ENCODE data around the gene TNS3. TPM values are rescaled to one million over a fixed set of nuclear protein-coding genes. Genes with fewer than 3 reads are reported as not detected.

The TNS3 gene
- total RNA-seq, 1 experiment from 2014 or later = 9.5 TPM

GRCh38 chr7:47343061-47343455, 238.9 kb downstream of the TNS3 start:
- Histone ChIP-seq H4K20me1 (ENCODE audit: control insufficient read depth, insufficient read depth, insufficient read length) (no peaks in the 10 kb centered on the region), H4K5ac (ENCODE audit: insufficient read length, low read depth, low read length) (no peak overlapping the region), H3K79me1 (ENCODE audit: insufficient read depth, low read depth, low read length, poor library complexity, severe bottlenecking) (no peaks in the 10 kb centered on the region), H2AFZ (ENCODE audit: low read length) (no peak overlapping the region), H3K27me3 (ENCODE audit: insufficient read depth, low read length) (no peaks in the 10 kb centered on the region), H3K79me2 (ENCODE audit: insufficient read depth, low read length) (no peaks in the 10 kb centered on the region), H3K56ac (ENCODE audit: insufficient read length, low read depth, low read length) (no peak overlapping the region), H3K18ac (ENCODE audit: insufficient read length, low read depth, low read length) (no peak overlapping the region), H3K9me3 (ENCODE audit: control insufficient read depth, low read depth, low read length) (no peaks in the 10 kb centered on the region), H2BK120ac (ENCODE audit: low read depth, low read length, poor library complexity, severe bottlenecking) (no peak overlapping the region), H4K91ac (ENCODE audit: insufficient read length, low read depth, low read length) (no peak overlapping the region), H2BK12ac (ENCODE audit: insufficient read length, low read depth, low read length) (no peak overlapping the region), H2BK5ac (ENCODE audit: insufficient read length, low read length) (no peak overlapping the region), H2BK15ac (ENCODE audit: low read depth, low read length) (no peak overlapping the region), H2BK20ac (ENCODE audit: low read depth, low read length, poor library complexity, severe bottlenecking) (no peak overlapping the region), H3K23me2 (ENCODE audit: insufficient read length, low read depth, low read length, poor library complexity, severe bottlenecking) (no peaks in the 10 kb centered on the region), H3K23ac (ENCODE audit: insufficient read length, low read depth, low read length) (no peak overlapping the region), H4K8ac (replicated peaks; ENCODE audit: insufficient read length, low read depth, low read length) (no peak overlapping the region), H3K4ac (ENCODE audit: low read depth, low read length) (no peak overlapping the region), H3K14ac (ENCODE audit: insufficient read depth, low read length) (no peak overlapping the region), H3K4me2 (ENCODE audit: insufficient read depth, insufficient read length, low read length) (no peak overlapping the region), H3T11ph (ENCODE audit: low read length) (no peak overlapping the region), H3K27ac (ENCODE audit: insufficient read length, low read depth, low read length) (no peak overlapping the region), H3K9ac (ENCODE audit: extremely low read depth, insufficient read length, low read length) (no peak overlapping the region), H2AK5ac (ENCODE audit: insufficient read length, low read length) (no peak overlapping the region), H3K4me1 (ENCODE audit: insufficient read depth, low read length) (no peaks in the 10 kb centered on the region; the same call in 1 of the 2 replicates)
- DNase-seq = no peak
- Mint-ChIP-seq H3K9me3 (no peaks in the 10 kb centered on the region), H3K4me3 (no peak overlapping the region), H3K27me3 (ENCODE audit: low read depth) (no peaks in the 10 kb centered on the region), H3K4me1 (no peaks in the 10 kb centered on the region), H3K27ac (no peak overlapping the region), H3K36me3 (ENCODE audit: insufficient read depth in 1 of 3, low read depth in 3 of 3) (no peaks in the 10 kb centered on the region)
- no peak for TF ChIP-seq CTCF (conservative IDR thresholded peaks at IDR 0.05)
- WGBS (ENCODE audit: extremely low coverage, insufficient read length, low lambda C conversion rate) = no CpG with 5 or more reads among the region's 5 CpGs
